K562 (cell line): Measurements from ENCODE around the gene DCAF17. TPM values are rescaled to one million over a fixed set of nuclear protein-coding genes. Genes with fewer than 3 reads are reported as not detected.

Experiments used
- FOXK2 ChIP-seq, 2 experiments: fragments of 450-650 bp; IDR thresholded peaks in 1 of 2; conservative IDR thresholded peaks in 1 of 2; 2 replicates each; pipeline ENCODE4 v1.6.1; 2016; ENCODE audit warnings: low read depth in 2 of 2, mild to moderate bottlenecking in 1 of 2
- HDAC6 ChIP-seq: IDR thresholded peaks from 2 replicates; pipeline ENCODE4 v1.6.1; 2012; ENCODE audit warnings: low read depth, mild to moderate bottlenecking, control low read depth, inconsistent platforms, low read length, moderate library complexity
- HMG20A ChIP-seq: fragments of 450-650 bp; formaldehyde crosslinking; conservative IDR thresholded peaks from 2 replicates; pipeline ENCODE4 v1.4.0; 2020; ENCODE audit warnings: mild to moderate bottlenecking, mixed read lengths
- HNRNPLL ChIP-seq: fragments of 200-400 bp; formaldehyde crosslinking; IDR thresholded peaks from 2 replicates; pipeline ENCODE4 v1.6.1; 2017; ENCODE audit warnings: low read length, low read depth, mild to moderate bottlenecking; ENCODE audit not compliant: poor library complexity, severe bottlenecking
- HOXB6 ChIP-seq: fragments of 250-450 bp; sonication (Bioruptor Pico); IDR thresholded peaks from 2 replicates; pipeline ENCODE4 v1.5.1; 2022; ENCODE audit warnings: mild to moderate bottlenecking, borderline replicate concordance
- KLF13 ChIP-seq: fragments of 450-650 bp; IDR thresholded peaks from 2 replicates; pipeline ENCODE4 v1.6.1; 2016; ENCODE audit warnings: missing genetic modification characterization, low read depth, mild to moderate bottlenecking, missing compliant biosample characterization, moderate library complexity, borderline replicate concordance
- MBD2 ChIP-seq: sonication (generic); IDR thresholded peaks from 2 replicates; pipeline ENCODE4 v1.6.1; 2016; ENCODE audit warnings: low read depth, borderline replicate concordance
- MEF2A ChIP-seq: IDR thresholded peaks from 2 replicates; pipeline ENCODE4 v1.6.1; 2011; ENCODE audit warnings: low read depth, mild to moderate bottlenecking, low read length, moderate library complexity; ENCODE audit not compliant: control insufficient read depth
- MTA2 ChIP-seq: fragments of 450-650 bp; IDR thresholded peaks from 2 replicates; pipeline ENCODE4 v1.6.1; 2016; ENCODE audit warnings: low read depth
- NCOA6 ChIP-seq: fragments of 450-650 bp; IDR thresholded peaks from 2 replicates; pipeline ENCODE4 v1.6.1; 2017; ENCODE audit warnings: mild to moderate bottlenecking
- NR2C2 ChIP-seq, 2 experiments: fragments of 200-800 bp in 1 of 2; sonication (Bioruptor generic) in 1 of 2; sonication (generic) in 1 of 2; formaldehyde crosslinking in 1 of 2; IDR thresholded peaks; 2 replicates each; pipeline versions ENCODE4 v1.6.1 to v1.8.0; 2016 to 2022; ENCODE audit warnings: mild to moderate bottlenecking in 1 of 2, missing compliant biosample characterization in 1 of 2, missing genetic modification characterization in 1 of 2, missing genetic modification reagents in 1 of 2
- POLR2G ChIP-seq: fragments of 200-400 bp; formaldehyde crosslinking; IDR thresholded peaks from 2 replicates; pipeline ENCODE4 v1.6.1; 2017; ENCODE audit warnings: low read depth, mild to moderate bottlenecking, antibody characterized with exemption, low read length, moderate library complexity
- RBM22 ChIP-seq: fragments of 200-400 bp; formaldehyde crosslinking; IDR thresholded peaks from 2 replicates; pipeline ENCODE4 v1.6.1; 2018; ENCODE audit warnings: low read length, low read depth; ENCODE audit not compliant: poor library complexity, severe bottlenecking
- ZNF121 ChIP-seq: sonication (generic); formaldehyde crosslinking; conservative IDR thresholded peaks from 2 replicates; pipeline ENCODE4 v1.8.0; 2022; ENCODE audit warnings: missing genetic modification reagents
- ZNF311 ChIP-seq: fragments of 250-450 bp; sonication (Bioruptor Pico); IDR thresholded peaks from 2 replicates; pipeline ENCODE4 v1.4.0; 2020; ENCODE audit warnings: mild to moderate bottlenecking, moderate library complexity
- polyA plus RNA-seq, 8 experiments: library from polyadenylated mRNA; depleted of rRNA in 4 of 8; stranded (reverse) in 5 of 8; unstranded in 3 of 8; fragments of >200 nt; fragmentation: Nextera tagmentation in 2 of 8; fragmentation: Illumina TruSeq in 1 of 8; extraction: Ambion mirVana in 2 of 8; extraction: Trizol in 1 of 8; gene quantifications; 2 replicates each; pipeline versions ENCODE4 v1.2.1 to v1.2.3, GENCODE V29; 2011 to 2014; ENCODE audit warnings: inconsistent platforms in 1 of 8, missing spikeins in 1 of 8
- total RNA-seq, 7 experiments: library from RNA; depleted of rRNA in 6 of 7; stranded (reverse); fragments of >200 nt in 6 of 7; fragmentation: Illumina TruSeq in 2 of 7; extraction: Trizol in 2 of 7; gene quantifications; 2 replicates each; pipeline versions ENCODE4 v1.2.1 to v1.2.3, GENCODE V29; 2011 to 2021; ENCODE audit warnings: low replicate concordance in 1 of 7
- TF ChIP-seq, protein P1 (sequence below): fragments of 250-450 bp; sonication (Bioruptor Pico); IDR thresholded peaks from 2 replicates; pipeline ENCODE4 v1.5.1; 2021; ENCODE audit warnings: mild to moderate bottlenecking
- TF ChIP-seq, protein P2 (sequence below): fragments of 250-450 bp; sonication (Bioruptor Pico); IDR thresholded peaks from 2 replicates; pipeline ENCODE4 v1.5.0; 2022; ENCODE audit warnings: mild to moderate bottlenecking
- TF ChIP-seq, protein P3 (sequence below): fragments of 250-450 bp; sonication (Bioruptor Pico); IDR thresholded peaks from 2 replicates; pipeline ENCODE4 v1.4.0; 2020

Gene DCAF17
- total and polyA plus RNA-seq, 9 of the 15 experiments (the other 6 are each of a cell fraction or from before 2014, with no cell fraction given): 10.0 to 38.5 (median 27.1) TPM

DNA sequence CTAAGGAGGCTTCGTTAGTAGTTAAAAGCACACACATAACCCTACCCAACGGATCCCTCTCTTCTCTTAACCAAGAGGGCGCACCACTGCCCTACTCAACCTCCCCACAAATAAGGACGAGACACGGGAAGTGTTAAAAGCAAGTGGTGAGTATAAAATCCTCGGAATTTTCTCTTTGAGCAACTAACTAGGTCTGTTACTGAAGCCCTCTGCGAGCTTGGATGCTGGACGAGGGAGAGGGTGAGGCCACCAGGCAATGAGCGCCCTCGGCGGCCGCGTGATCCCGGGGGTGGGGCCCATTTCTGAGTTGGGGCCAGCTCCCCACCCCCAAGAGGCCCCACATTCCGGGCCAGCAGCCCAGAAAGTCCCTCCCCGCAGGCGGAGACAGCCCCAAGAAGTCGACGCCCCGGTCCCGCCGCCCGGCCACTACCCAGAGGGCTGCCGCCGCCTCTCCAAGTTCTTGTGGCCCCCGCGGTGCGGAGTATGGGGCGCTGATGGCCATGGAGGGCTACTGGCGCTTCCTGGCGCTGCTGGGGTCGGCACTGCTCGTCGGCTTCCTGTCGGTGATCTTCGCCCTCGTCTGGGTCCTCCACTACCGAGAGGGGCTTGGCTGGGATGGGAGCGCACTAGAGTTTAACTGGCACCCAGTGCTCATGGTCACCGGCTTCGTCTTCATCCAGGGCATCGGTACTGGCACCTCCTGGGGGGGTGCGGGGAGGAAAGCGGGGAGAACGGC is 88.2 kb downstream of the DCAF17 start, which contains the start of gene CYBRD1 (continued):
- TF ChIP-seq, protein P1, sequence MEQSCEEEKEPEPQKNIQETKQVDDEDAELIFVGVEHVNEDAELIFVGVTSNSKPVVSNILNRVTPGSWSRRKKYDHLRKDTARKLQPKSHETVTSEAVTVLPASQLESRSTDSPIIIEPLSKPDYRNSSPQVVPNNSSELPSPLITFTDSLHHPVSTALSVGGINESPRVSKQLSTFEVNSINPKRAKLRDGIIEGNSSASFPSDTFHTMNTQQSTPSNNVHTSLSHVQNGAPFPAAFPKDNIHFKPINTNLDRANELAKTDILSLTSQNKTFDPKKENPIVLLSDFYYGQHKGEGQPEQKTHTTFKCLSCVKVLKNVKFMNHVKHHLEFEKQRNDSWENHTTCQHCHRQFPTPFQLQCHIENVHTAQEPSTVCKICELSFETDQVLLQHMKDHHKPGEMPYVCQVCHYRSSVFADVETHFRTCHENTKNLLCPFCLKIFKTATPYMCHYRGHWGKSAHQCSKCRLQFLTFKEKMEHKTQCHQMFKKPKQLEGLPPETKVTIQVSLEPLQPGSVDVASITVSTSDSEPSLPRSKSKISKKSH (CRISPR knock-in tag): no peak
- TF ChIP-seq NCOA6: no peak
- TF ChIP-seq, protein P2, sequence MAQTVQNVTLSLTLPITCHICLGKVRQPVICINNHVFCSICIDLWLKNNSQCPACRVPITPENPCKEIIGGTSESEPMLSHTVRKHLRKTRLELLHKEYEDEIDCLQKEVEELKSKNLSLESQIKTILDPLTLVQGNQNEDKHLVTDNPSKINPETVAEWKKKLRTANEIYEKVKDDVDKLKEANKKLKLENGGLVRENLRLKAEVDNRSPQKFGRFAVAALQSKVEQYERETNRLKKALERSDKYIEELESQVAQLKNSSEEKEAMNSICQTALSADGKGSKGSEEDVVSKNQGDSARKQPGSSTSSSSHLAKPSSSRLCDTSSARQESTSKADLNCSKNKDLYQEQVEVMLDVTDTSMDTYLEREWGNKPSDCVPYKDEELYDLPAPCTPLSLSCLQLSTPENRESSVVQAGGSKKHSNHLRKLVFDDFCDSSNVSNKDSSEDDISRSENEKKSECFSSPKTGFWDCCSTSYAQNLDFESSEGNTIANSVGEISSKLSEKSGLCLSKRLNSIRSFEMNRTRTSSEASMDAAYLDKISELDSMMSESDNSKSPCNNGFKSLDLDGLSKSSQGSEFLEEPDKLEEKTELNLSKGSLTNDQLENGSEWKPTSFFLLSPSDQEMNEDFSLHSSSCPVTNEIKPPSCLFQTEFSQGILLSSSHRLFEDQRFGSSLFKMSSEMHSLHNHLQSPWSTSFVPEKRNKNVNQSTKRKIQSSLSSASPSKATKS (CRISPR knock-in tag): no peak
- TF ChIP-seq, protein P3, sequence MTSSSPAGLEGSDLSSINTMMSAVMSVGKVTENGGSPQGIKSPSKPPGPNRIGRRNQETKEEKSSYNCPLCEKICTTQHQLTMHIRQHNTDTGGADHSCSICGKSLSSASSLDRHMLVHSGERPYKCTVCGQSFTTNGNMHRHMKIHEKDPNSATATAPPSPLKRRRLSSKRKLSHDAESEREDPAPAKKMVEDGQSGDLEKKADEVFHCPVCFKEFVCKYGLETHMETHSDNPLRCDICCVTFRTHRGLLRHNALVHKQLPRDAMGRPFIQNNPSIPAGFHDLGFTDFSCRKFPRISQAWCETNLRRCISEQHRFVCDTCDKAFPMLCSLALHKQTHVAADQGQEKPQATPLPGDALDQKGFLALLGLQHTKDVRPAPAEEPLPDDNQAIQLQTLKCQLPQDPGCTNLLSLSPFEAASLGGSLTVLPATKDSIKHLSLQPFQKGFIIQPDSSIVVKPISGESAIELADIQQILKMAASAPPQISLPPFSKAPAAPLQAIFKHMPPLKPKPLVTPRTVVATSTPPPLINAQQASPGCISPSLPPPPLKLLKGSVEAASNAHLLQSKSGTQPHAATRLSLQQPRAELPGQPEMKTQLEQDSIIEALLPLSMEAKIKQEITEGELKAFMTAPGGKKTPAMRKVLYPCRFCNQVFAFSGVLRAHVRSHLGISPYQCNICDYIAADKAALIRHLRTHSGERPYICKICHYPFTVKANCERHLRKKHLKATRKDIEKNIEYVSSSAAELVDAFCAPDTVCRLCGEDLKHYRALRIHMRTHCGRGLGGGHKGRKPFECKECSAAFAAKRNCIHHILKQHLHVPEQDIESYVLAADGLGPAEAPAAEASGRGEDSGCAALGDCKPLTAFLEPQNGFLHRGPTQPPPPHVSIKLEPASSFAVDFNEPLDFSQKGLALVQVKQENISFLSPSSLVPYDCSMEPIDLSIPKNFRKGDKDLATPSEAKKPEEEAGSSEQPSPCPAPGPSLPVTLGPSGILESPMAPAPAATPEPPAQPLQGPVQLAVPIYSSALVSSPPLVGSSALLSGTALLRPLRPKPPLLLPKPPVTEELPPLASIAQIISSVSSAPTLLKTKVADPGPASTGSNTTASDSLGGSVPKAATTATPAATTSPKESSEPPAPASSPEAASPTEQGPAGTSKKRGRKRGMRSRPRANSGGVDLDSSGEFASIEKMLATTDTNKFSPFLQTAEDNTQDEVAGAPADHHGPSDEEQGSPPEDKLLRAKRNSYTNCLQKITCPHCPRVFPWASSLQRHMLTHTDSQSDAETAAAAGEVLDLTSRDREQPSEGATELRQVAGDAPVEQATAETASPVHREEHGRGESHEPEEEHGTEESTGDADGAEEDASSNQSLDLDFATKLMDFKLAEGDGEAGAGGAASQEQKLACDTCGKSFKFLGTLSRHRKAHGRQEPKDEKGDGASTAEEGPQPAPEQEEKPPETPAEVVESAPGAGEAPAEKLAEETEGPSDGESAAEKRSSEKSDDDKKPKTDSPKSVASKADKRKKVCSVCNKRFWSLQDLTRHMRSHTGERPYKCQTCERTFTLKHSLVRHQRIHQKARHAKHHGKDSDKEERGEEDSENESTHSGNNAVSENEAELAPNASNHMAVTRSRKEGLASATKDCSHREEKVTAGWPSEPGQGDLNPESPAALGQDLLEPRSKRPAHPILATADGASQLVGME (CRISPR knock-in tag): no peak
- 0 out of 2 replicates have a peak, but pooled peaks have one; percentile 7 for TF ChIP-seq MTA2
- TF ChIP-seq HNRNPLL: peak; percentile 58
- TF ChIP-seq NR2C2 (CRISPR knock-in tag; IDR thresholded peaks at IDR 0.05): no peak
- no peak for TF ChIP-seq NR2C2 (tag; IDR thresholded peaks at IDR 0.05)
- TF ChIP-seq POLR2G: peak; percentile 95
- no peak for TF ChIP-seq HDAC6
- peak; percentile 77 for TF ChIP-seq KLF13 (tag)
- TF ChIP-seq MEF2A: no peak
- no peak for TF ChIP-seq HMG20A
- TF ChIP-seq RBM22: peak; percentile 59
- 0 out of 2 replicates have a peak, but pooled peaks have one; percentile 22 for TF ChIP-seq ZNF311 (CRISPR knock-in tag)
- TF ChIP-seq ZNF121 (CRISPR knock-in tag): no peak
- TF ChIP-seq MBD2: peak; percentile 44
- TF ChIP-seq FOXK2 (conservative IDR thresholded peaks at IDR 0.05 in 1 of 2, IDR thresholded peaks at IDR 0.05 in 1 of 2; ENCODE audit: low read depth in 2 of 2): 0 out of 4 replicates have a peak, but pooled peaks of 1 of the 2 experiments have one; percentile 26
- TF ChIP-seq HOXB6 (CRISPR knock-in tag): no peak
